ENCODE measurements around the gene OR1D5. TPM values are rescaled to one million over a fixed set of nuclear protein-coding genes. Genes with fewer than 3 reads are reported as not detected.

OR1D5 gene
- total and polyA plus RNA-seq, 4 donors = not detected

- Histone ChIP-seq H3K27ac (ENCODE audit: low read depth in 1 of 2, low read length in 2 of 2) (no peak overlapping the region), H3K27me3 (ENCODE audit: control insufficient read depth in 4 of 4, insufficient read depth in 4 of 4, low read length in 3 of 4) (no peaks in the 10 kb centered on the region), H3K4me3 (ENCODE audit: low read depth in 1 of 3, low read length in 3 of 3) (no peak overlapping the region), H3K9ac (ENCODE audit: low read depth in 1 of 2, low read length in 2 of 2) (no peak overlapping the region), H3K4me1 (ENCODE audit: control insufficient read depth in 4 of 4, insufficient read depth in 4 of 4, low read length in 3 of 4) (no peaks in the 10 kb centered on the region), H3K36me3 (ENCODE audit: control insufficient read depth in 4 of 4, insufficient read depth in 3 of 4, low read depth in 1 of 4, low read length in 3 of 4) (peaks cover 0 to 7% (median 0%) of the 10 kb centered on the region in 4 donors), H3K9me3 (ENCODE audit: control insufficient read depth in 4 of 4, low read length in 3 of 4) (peaks cover 2 to 20% (median 7%) of the 10 kb centered on the region in 4 donors)
- DNase-seq (ENCODE audit: low spot score) = no peak
- 96% methylated on average over 17 of the region's 17 CpGs for WGBS
- TF ChIP-seq FOXA2 (IDR thresholded peaks at IDR 0.05) = no peak
- no peak for TF ChIP-seq RAD21 (IDR thresholded peaks at IDR 0.05)
- no peak for TF ChIP-seq GABPA (IDR thresholded peaks at IDR 0.05 in 1 of 2, conservative IDR thresholded peaks at IDR 0.05 in 1 of 2)
- TF ChIP-seq SP1 (IDR thresholded peaks at IDR 0.05) = no peak
- TF ChIP-seq, protein P1, sequence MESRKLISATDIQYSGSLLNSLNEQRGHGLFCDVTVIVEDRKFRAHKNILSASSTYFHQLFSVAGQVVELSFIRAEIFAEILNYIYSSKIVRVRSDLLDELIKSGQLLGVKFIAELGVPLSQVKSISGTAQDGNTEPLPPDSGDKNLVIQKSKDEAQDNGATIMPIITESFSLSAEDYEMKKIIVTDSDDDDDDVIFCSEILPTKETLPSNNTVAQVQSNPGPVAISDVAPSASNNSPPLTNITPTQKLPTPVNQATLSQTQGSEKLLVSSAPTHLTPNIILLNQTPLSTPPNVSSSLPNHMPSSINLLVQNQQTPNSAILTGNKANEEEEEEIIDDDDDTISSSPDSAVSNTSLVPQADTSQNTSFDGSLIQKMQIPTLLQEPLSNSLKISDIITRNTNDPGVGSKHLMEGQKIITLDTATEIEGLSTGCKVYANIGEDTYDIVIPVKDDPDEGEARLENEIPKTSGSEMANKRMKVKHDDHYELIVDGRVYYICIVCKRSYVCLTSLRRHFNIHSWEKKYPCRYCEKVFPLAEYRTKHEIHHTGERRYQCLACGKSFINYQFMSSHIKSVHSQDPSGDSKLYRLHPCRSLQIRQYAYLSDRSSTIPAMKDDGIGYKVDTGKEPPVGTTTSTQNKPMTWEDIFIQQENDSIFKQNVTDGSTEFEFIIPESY (IDR thresholded peaks at IDR 0.05) = no peak
- TF ChIP-seq FOXA1 (IDR thresholded peaks at IDR 0.05) = no peak
- no peak for TF ChIP-seq CTCF (IDR thresholded peaks at IDR 0.05; ENCODE audit: low read depth, low read length, missing input control)
Measured at GRCh38 chr17:3025421-3026124, 37.8 kb downstream of the OR1D5 start.

GRCh38 chr17:3024346-3024745 lies 39.1 kb downstream of the OR1D5 start:
- H3K4me1 ChIP-seq (ENCODE audit: control insufficient read depth in 4 of 4, insufficient read depth in 4 of 4, low read length in 3 of 4) = no peaks in the 10 kb centered on the region
- WGBS = over 99% methylated on average over 2 of the region's 2 CpGs
- H3K9me3 ChIP-seq (ENCODE audit: control insufficient read depth in 4 of 4, low read length in 3 of 4) = peaks cover 2 to 20% (median 7%) of the 10 kb centered on the region in 4 donors
- H3K36me3 ChIP-seq (ENCODE audit: control insufficient read depth in 4 of 4, insufficient read depth in 3 of 4, low read depth in 1 of 4, low read length in 3 of 4) = peaks cover 0 to 7% (median 0%) of the 10 kb centered on the region in 4 donors
- no peak for DNase-seq (ENCODE audit: low spot score)
- H3K27ac ChIP-seq (ENCODE audit: low read depth in 1 of 2, low read length in 2 of 2) = no peak overlapping the region
- no peak overlapping the region for H3K9ac ChIP-seq (ENCODE audit: low read depth in 1 of 2, low read length in 2 of 2)
- no peak overlapping the region for H3K4me3 ChIP-seq (ENCODE audit: low read depth in 1 of 3, low read length in 3 of 3)
- TF ChIP-seq GABPA (IDR thresholded peaks at IDR 0.05 in 1 of 2, conservative IDR thresholded peaks at IDR 0.05 in 1 of 2) = no peak
- TF ChIP-seq, protein P1 (IDR thresholded peaks at IDR 0.05) = no peak
- TF ChIP-seq JUND (IDR thresholded peaks at IDR 0.05) = no peak
- TF ChIP-seq HNF4G (IDR thresholded peaks at IDR 0.05) = no peak
- no peak for TF ChIP-seq YY1 (IDR thresholded peaks at IDR 0.05)
- TF ChIP-seq FOXA1 (IDR thresholded peaks at IDR 0.05) = no peak
- no peak for TF ChIP-seq NR2F2 (IDR thresholded peaks at IDR 0.05)
- TF ChIP-seq FOXA2 (IDR thresholded peaks at IDR 0.05) = no peak
- TF ChIP-seq RAD21 (IDR thresholded peaks at IDR 0.05) = no peak
- no peak for TF ChIP-seq REST (IDR thresholded peaks at IDR 0.05)
- no peak for TF ChIP-seq SP1 (IDR thresholded peaks at IDR 0.05)
- TF ChIP-seq MAX (IDR thresholded peaks at IDR 0.05) = no peak
- H3K27me3 ChIP-seq (ENCODE audit: control insufficient read depth in 4 of 4, insufficient read depth in 4 of 4, low read length in 3 of 4) = no peaks in the 10 kb centered on the region

Measured in liver (tissue), 9 donors.